ENCODE data around the gene CFAP221.

CFAP221 gene

GRCh38 chr2:119516121-119516520 is 28.1 kb upstream of the CFAP221 start:
- ChIA-PET POLR2A (no interaction called here), CTCF (interaction anchor here (0.9 to 1.8 kb wide), 9 partner anchors 11 to 660 kb away, joined by 3 to 5 read pairs (median 3); no protein-coding TSS in a partner anchor)
- Histone ChIP-seq H3K9me3 (ENCODE audit: control extremely low read depth in 1 of 5, control insufficient read depth in 4 of 5, insufficient read depth in 2 of 5, low read depth in 1 of 5, low read length in 4 of 5) (no peaks in the 10 kb centered on the region), H3K4me3 (ENCODE audit: control insufficient read depth in 1 of 7, extremely low read depth in 1 of 7, insufficient read depth in 4 of 7, low read depth in 2 of 7, low read length in 6 of 7) (no peak overlapping the region), H3K36me3 (ENCODE audit: control insufficient read depth in 4 of 4, insufficient read depth in 4 of 4, low read length in 3 of 4) (no peaks in the 10 kb centered on the region), H3K27ac (ENCODE audit: insufficient read depth in 1 of 2, low read depth in 1 of 2, low read length in 2 of 2, poor library complexity in 1 of 2, severe bottlenecking in 2 of 2) (no peak overlapping the region), H3K4me1 (ENCODE audit: control extremely low read depth in 1 of 4, control insufficient read depth in 4 of 4, insufficient read depth in 4 of 4, low read length in 3 of 4) (no peaks in the 10 kb centered on the region), H3K27me3 (replicated peaks in 2 of 5; ENCODE audit: control insufficient read depth in 4 of 5, insufficient read depth in 5 of 5, low read length in 4 of 5) (peaks cover 0 to 18% (median 4%) of the 10 kb centered on the region in 5 experiments)
- 89% methylated on average over 1 of the region's 2 CpGs for WGBS (ENCODE audit: insufficient coverage)
- DNase-seq: no peak

GRCh38 chr2:119517433-119517832 is 26.8 kb upstream of the CFAP221 start:
- CTCF ChIA-PET: interaction anchor here (0.5 to 2.1 kb wide), 14 partner anchors 9 to 1163 kb away, joined by 3 to 7 read pairs (median 3); no protein-coding TSS in a partner anchor

GRCh38 chr2:119518401-119519056 is 25.7 kb upstream of the CFAP221 start:
- Histone ChIP-seq H3K36me3 (ENCODE audit: control insufficient read depth in 4 of 4, insufficient read depth in 4 of 4, low read length in 3 of 4) (no peaks in the 10 kb centered on the region), H3K27me3 (replicated peaks in 2 of 5; ENCODE audit: control insufficient read depth in 4 of 5, insufficient read depth in 5 of 5, low read length in 4 of 5) (peaks cover 8 to 39% (median 13%) of the 10 kb centered on the region in 5 experiments), H3K4me1 (ENCODE audit: control extremely low read depth in 1 of 4, control insufficient read depth in 4 of 4, insufficient read depth in 4 of 4, low read length in 3 of 4) (peaks cover 0 to 3% (median under 1%) of the 10 kb centered on the region in 4 experiments), H3K4me3 (ENCODE audit: control insufficient read depth in 1 of 7, extremely low read depth in 1 of 7, insufficient read depth in 4 of 7, low read depth in 2 of 7, low read length in 6 of 7) (no peak overlapping the region), H3K27ac (ENCODE audit: insufficient read depth in 1 of 2, low read depth in 1 of 2, low read length in 2 of 2, poor library complexity in 1 of 2, severe bottlenecking in 2 of 2) (no peak overlapping the region), H3K9me3 (ENCODE audit: control extremely low read depth in 1 of 5, control insufficient read depth in 4 of 5, insufficient read depth in 2 of 5, low read depth in 1 of 5, low read length in 4 of 5) (no peaks in the 10 kb centered on the region)
- ChIA-PET POLR2A (no interaction called here), CTCF (interaction anchor here (1.7 to 2.1 kb wide), 2 partner anchors 30 to 656 kb away, joined by 6 to 7 read pairs; no protein-coding TSS in a partner anchor)
- no peak for DNase-seq
- WGBS (ENCODE audit: insufficient coverage): 95% methylated on average over 8 of the region's 10 CpGs

More at GRCh38 chr2:119517433-119517832, 26.8 kb upstream of the CFAP221 start:
- Histone ChIP-seq H3K27ac (ENCODE audit: insufficient read depth in 1 of 2, low read depth in 1 of 2, low read length in 2 of 2, poor library complexity in 1 of 2, severe bottlenecking in 2 of 2) (no peak overlapping the region), H3K27me3 (replicated peaks in 2 of 5; ENCODE audit: control insufficient read depth in 4 of 5, insufficient read depth in 5 of 5, low read length in 4 of 5) (peaks cover 2 to 29% (median 4%) of the 10 kb centered on the region in 5 experiments), H3K4me3 (ENCODE audit: control insufficient read depth in 1 of 7, extremely low read depth in 1 of 7, insufficient read depth in 4 of 7, low read depth in 2 of 7, low read length in 6 of 7) (no peak overlapping the region), H3K4me1 (ENCODE audit: control extremely low read depth in 1 of 4, control insufficient read depth in 4 of 4, insufficient read depth in 4 of 4, low read length in 3 of 4) (no peaks in the 10 kb centered on the region), H3K36me3 (ENCODE audit: control insufficient read depth in 4 of 4, insufficient read depth in 4 of 4, low read length in 3 of 4) (no peaks in the 10 kb centered on the region), H3K9me3 (ENCODE audit: control extremely low read depth in 1 of 5, control insufficient read depth in 4 of 5, insufficient read depth in 2 of 5, low read depth in 1 of 5, low read length in 4 of 5) (no peaks in the 10 kb centered on the region)
- DNase-seq: peak; percentile 66 to 85 (median 83)
- POLR2A ChIA-PET: no interaction called here
- 5% methylated on average over 4 of the region's 7 CpGs for WGBS (ENCODE audit: insufficient coverage)

- peaks cover 0 to 7% (median 5%) of the 10 kb centered on the region in 4 experiments for H3K4me1 ChIP-seq (ENCODE audit: control extremely low read depth in 1 of 4, control insufficient read depth in 4 of 4, insufficient read depth in 4 of 4, low read length in 3 of 4)
- POLR2A ChIA-PET: no interaction called here
- H3K36me3 ChIP-seq (ENCODE audit: control insufficient read depth in 4 of 4, insufficient read depth in 4 of 4, low read length in 3 of 4): no peaks in the 10 kb centered on the region
- WGBS (ENCODE audit: insufficient coverage): 94% methylated on average over 9 of the region's 10 CpGs
- H3K4me3 ChIP-seq (ENCODE audit: control insufficient read depth in 1 of 7, extremely low read depth in 1 of 7, insufficient read depth in 4 of 7, low read depth in 2 of 7, low read length in 6 of 7): no peak overlapping the region
- H3K27ac ChIP-seq (ENCODE audit: insufficient read depth in 1 of 2, low read depth in 1 of 2, low read length in 2 of 2, poor library complexity in 1 of 2, severe bottlenecking in 2 of 2): no peak overlapping the region
- CTCF ChIA-PET: interaction anchor here (1.7 to 2.1 kb wide), 2 partner anchors 29 to 656 kb away, joined by 6 to 7 read pairs; no protein-coding TSS in a partner anchor
- H3K9me3 ChIP-seq (ENCODE audit: control extremely low read depth in 1 of 5, control insufficient read depth in 4 of 5, insufficient read depth in 2 of 5, low read depth in 1 of 5, low read length in 4 of 5): no peaks in the 10 kb centered on the region
- DNase-seq: no peak
- peaks cover 8 to 44% (median 16%) of the 10 kb centered on the region in 5 experiments for H3K27me3 ChIP-seq (replicated peaks in 2 of 5; ENCODE audit: control insufficient read depth in 4 of 5, insufficient read depth in 5 of 5, low read length in 4 of 5)
Measured at GRCh38 chr2:119519057-119519408, 25.2 kb upstream of the CFAP221 start.

GRCh38 chr2:119520696-119521432 is 23.4 kb upstream of the CFAP221 start:
- ChIA-PET CTCF (interaction anchor here (1.5 kb wide), 1 partner anchor 88 kb away, joined by 3 read pairs; no protein-coding TSS in a partner anchor), POLR2A (no interaction called here)
- DNase-seq: no peak
- Histone ChIP-seq H3K4me1 (ENCODE audit: control extremely low read depth in 1 of 4, control insufficient read depth in 4 of 4, insufficient read depth in 4 of 4, low read length in 3 of 4) (peaks cover under 1 to 21% (median 18%) of the 10 kb centered on the region in 4 experiments), H3K27me3 (replicated peaks in 2 of 5; ENCODE audit: control insufficient read depth in 4 of 5, insufficient read depth in 5 of 5, low read length in 4 of 5) (peaks cover 8 to 50% (median 18%) of the 10 kb centered on the region in 5 experiments), H3K27ac (ENCODE audit: insufficient read depth in 1 of 2, low read depth in 1 of 2, low read length in 2 of 2, poor library complexity in 1 of 2, severe bottlenecking in 2 of 2) (no peak overlapping the region), H3K36me3 (ENCODE audit: control insufficient read depth in 4 of 4, insufficient read depth in 4 of 4, low read length in 3 of 4) (no peaks in the 10 kb centered on the region), H3K9me3 (ENCODE audit: control extremely low read depth in 1 of 5, control insufficient read depth in 4 of 5, insufficient read depth in 2 of 5, low read depth in 1 of 5, low read length in 4 of 5) (no peaks in the 10 kb centered on the region), H3K4me3 (ENCODE audit: control insufficient read depth in 1 of 7, extremely low read depth in 1 of 7, insufficient read depth in 4 of 7, low read depth in 2 of 7, low read length in 6 of 7) (no peak overlapping the region)
- 88% methylated on average over 3 of the region's 3 CpGs for WGBS (ENCODE audit: insufficient coverage)

- no peaks in the 10 kb centered on the region for H3K9me3 ChIP-seq (ENCODE audit: control extremely low read depth in 1 of 5, control insufficient read depth in 4 of 5, insufficient read depth in 2 of 5, low read depth in 1 of 5, low read length in 4 of 5)
- H3K27me3 ChIP-seq (replicated peaks in 2 of 5; ENCODE audit: control insufficient read depth in 4 of 5, insufficient read depth in 5 of 5, low read length in 4 of 5): peaks cover 8 to 50% (median 18%) of the 10 kb centered on the region in 5 experiments
- WGBS (ENCODE audit: insufficient coverage): 93% methylated on average over 4 of the region's 11 CpGs
- no peak for DNase-seq
- H3K27ac ChIP-seq (ENCODE audit: insufficient read depth in 1 of 2, low read depth in 1 of 2, low read length in 2 of 2, poor library complexity in 1 of 2, severe bottlenecking in 2 of 2): no peak overlapping the region
- POLR2A ChIA-PET: no interaction called here
- peaks cover 7 to 27% (median 24%) of the 10 kb centered on the region in 4 experiments for H3K4me1 ChIP-seq (ENCODE audit: control extremely low read depth in 1 of 4, control insufficient read depth in 4 of 4, insufficient read depth in 4 of 4, low read length in 3 of 4)
- no peak overlapping the region for H3K4me3 ChIP-seq (ENCODE audit: control insufficient read depth in 1 of 7, extremely low read depth in 1 of 7, insufficient read depth in 4 of 7, low read depth in 2 of 7, low read length in 6 of 7)
- CTCF ChIA-PET: no interaction called here
- no peaks in the 10 kb centered on the region for H3K36me3 ChIP-seq (ENCODE audit: control insufficient read depth in 4 of 4, insufficient read depth in 4 of 4, low read length in 3 of 4)
Measured at GRCh38 chr2:119521433-119522050, 22.7 kb upstream of the CFAP221 start.
